ENCODE data around the gene ZNF732.

DNA sequence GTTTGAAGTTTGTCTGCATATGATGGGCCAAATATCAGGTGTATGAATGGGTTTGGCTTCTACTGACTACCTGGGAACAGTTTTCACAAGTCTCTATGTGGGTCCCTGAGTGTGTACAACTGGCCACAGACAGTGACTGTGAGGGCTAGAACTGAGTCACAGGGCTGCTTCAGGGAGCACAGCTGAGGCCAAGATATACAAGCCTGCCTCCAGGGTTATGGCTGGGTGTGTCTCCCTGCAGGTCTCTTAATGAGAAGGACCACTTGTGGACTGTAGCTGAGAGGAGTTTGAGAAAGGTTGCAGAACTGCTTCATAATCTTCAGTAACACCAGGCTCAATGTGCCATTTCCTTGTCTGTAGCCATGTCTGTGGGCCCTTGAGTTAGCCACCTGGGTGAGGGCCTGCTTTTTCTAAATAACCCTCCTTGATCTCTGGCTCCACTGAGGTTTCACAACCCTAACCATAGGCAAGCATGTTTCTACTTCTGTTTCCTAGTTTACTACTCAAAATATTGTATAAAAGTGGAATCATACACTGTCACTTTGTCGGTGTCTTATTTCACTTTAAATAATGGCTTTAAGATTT is 81.3 kb downstream of the ZNF732 start:
- TF ChIP-seq POLR2AphosphoS5 (IDR thresholded peaks at IDR 0.05; ENCODE audit: low read depth, low read length): no peak
- TF ChIP-seq, protein P1, sequence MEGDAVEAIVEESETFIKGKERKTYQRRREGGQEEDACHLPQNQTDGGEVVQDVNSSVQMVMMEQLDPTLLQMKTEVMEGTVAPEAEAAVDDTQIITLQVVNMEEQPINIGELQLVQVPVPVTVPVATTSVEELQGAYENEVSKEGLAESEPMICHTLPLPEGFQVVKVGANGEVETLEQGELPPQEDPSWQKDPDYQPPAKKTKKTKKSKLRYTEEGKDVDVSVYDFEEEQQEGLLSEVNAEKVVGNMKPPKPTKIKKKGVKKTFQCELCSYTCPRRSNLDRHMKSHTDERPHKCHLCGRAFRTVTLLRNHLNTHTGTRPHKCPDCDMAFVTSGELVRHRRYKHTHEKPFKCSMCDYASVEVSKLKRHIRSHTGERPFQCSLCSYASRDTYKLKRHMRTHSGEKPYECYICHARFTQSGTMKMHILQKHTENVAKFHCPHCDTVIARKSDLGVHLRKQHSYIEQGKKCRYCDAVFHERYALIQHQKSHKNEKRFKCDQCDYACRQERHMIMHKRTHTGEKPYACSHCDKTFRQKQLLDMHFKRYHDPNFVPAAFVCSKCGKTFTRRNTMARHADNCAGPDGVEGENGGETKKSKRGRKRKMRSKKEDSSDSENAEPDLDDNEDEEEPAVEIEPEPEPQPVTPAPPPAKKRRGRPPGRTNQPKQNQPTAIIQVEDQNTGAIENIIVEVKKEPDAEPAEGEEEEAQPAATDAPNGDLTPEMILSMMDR (IDR thresholded peaks at IDR 0.05): no peak
